ENCODE results near the gene THSD7B.

- TF ChIP-seq POLR2A (IDR thresholded peaks at IDR 0.05) (no peak), CTCF (IDR thresholded peaks at IDR 0.05) (no peak), EP300 (IDR thresholded peaks at IDR 0.05) (no peak)
These were observed 959.6 kb downstream of the THSD7B start for GRCh38 chr2:137724912-137725311.
